Lung (tissue), 12 donors: ENCODE results near the gene LTBP1. TPM values are rescaled to one million over a fixed set of nuclear protein-coding genes. Genes with fewer than 3 reads are reported as not detected.

Experiments used
- ATAC-seq: fragments of 200-7000 bp; cut with Tn5 transposase; one replicate; pipeline ENCODE4 v1.9.1; 2020; ENCODE audit warnings: moderate number of reproducible peaks; ENCODE audit not compliant: insufficient read depth, low FRiP score
- DNase-seq, 3 donors: peaks; one replicate each; pipeline ENCODE4 v3.0.0-alpha.2; 2013 to 2017
- H3K27ac ChIP-seq, 2 donors: one replicate each; pipeline ENCODE4 v1.5.1; 2013; ENCODE audit warnings: mild to moderate bottlenecking in 2 of 2, moderate library complexity in 2 of 2, control low read depth in 1 of 2, inconsistent platforms in 1 of 2, low read depth in 1 of 2, low read length in 1 of 2
- H3K27me3 ChIP-seq, 3 donors: one replicate each; pipeline ENCODE4 v1.5.1; 2013; ENCODE audit warnings: low read length in 2 of 3; ENCODE audit not compliant: control insufficient read depth in 3 of 3, insufficient read depth in 3 of 3
- H3K36me3 ChIP-seq, 4 donors: one replicate each; pipeline ENCODE4 v1.5.1; 2013; ENCODE audit warnings: low read length in 4 of 4, mild to moderate bottlenecking in 1 of 4, moderate library complexity in 1 of 4; ENCODE audit not compliant: control insufficient read depth in 4 of 4, insufficient read depth in 4 of 4
- H3K4me1 ChIP-seq, 5 donors: one replicate each; pipeline ENCODE4 v1.5.1; 2013; ENCODE audit warnings: low read length in 5 of 5, mild to moderate bottlenecking in 2 of 5, moderate library complexity in 1 of 5; ENCODE audit not compliant: control insufficient read depth in 5 of 5, insufficient read depth in 5 of 5
- H3K4me3 ChIP-seq: one replicate; pipeline ENCODE4 v1.5.1; 2013; ENCODE audit warnings: mild to moderate bottlenecking, control low read depth, moderate library complexity
- H3K9ac ChIP-seq, 2 donors: one replicate each; pipeline ENCODE4 v1.5.1; 2013; ENCODE audit warnings: low read length in 2 of 2, control low read depth in 1 of 2; ENCODE audit not compliant: insufficient read depth in 1 of 2
- H3K9me3 ChIP-seq, 4 donors: one replicate each; pipeline ENCODE4 v1.5.1; 2013; ENCODE audit warnings: low read length in 3 of 4, mild to moderate bottlenecking in 1 of 4, moderate library complexity in 1 of 4; ENCODE audit not compliant: control insufficient read depth in 4 of 4, insufficient read depth in 3 of 4
- WGBS, 2 donors: extraction: QIAGEN DNeasy Blood & Tissue Kit; methylation state at CpG; one replicate each; pipeline ENCODE4 v1.1.7; 2013; 5-methylcytosine and 5-hydroxymethylcytosine counted together
- polyA plus RNA-seq, 2 donors: library from polyadenylated mRNA; stranded (reverse); fragments of 200-250 nt; gene quantifications; one replicate each; pipeline ENCODE4 v1.2.1, GENCODE V29; 2013
- total RNA-seq, 2 donors: library from RNA; depleted of rRNA in 1 of 2; stranded (reverse); fragments of >200 nt in 1 of 2; gene quantifications; one replicate each; pipeline ENCODE4 v1.2.1, GENCODE V29; 2014 to 2021
- TF ChIP-seq, protein P1 (sequence below): IDR thresholded peaks from 2 replicates; pipeline ENCODE4 v1.5.1; 2012; ENCODE audit warnings: mild to moderate bottlenecking; ENCODE audit errors: control extremely low read depth, extremely low read depth
- donor health status: control.
- donor health status: control.
- donor health status: Bipolar disorder and iron deficiency.
- donor health status: healthy.
- donor health status: DM: yes; HTN: yes; CAD: no.

The LTBP1 gene
- total and polyA plus RNA-seq, 4 donors: 8.8 to 57.4 (median 28.6) TPM

DNA sequence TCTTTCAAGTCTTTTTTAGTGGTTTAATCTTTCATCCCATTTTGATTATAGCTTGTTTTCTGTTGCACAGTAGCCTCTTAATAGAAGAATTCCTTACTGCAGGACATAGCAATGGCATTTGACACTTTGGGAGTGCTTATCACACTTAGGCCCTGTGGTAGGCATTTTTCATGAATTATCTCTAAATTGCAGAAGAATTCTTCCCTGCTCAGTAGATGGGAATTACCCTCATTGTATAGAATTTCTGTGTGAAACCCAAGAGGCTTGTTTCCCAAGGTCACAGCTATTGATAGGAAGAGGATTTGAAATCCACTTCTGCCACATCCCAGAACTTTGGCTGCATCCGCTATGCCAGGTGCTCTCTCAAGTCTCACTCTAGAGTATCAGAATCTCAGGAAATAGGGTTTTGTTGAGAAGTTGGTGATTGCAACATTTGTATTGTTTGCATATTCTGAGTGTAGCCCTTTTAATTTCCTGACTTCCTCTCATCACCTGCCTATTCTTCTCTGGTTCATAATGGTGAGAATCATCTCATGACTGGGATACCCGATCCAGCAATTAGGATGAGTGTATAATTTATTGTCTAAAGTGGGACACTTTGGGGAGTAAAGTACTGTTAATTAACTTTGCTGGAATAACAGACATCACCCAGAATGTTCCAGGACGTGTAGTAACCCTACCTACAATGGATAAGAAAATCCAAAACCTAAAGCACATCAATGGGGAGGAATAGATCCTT, 274.5 kb downstream of the LTBP1 start:
- H3K36me3 ChIP-seq: peaks cover 0 to 4% (median under 1%) of the 10 kb centered on the region in 4 donors
- TF ChIP-seq, protein P1, sequence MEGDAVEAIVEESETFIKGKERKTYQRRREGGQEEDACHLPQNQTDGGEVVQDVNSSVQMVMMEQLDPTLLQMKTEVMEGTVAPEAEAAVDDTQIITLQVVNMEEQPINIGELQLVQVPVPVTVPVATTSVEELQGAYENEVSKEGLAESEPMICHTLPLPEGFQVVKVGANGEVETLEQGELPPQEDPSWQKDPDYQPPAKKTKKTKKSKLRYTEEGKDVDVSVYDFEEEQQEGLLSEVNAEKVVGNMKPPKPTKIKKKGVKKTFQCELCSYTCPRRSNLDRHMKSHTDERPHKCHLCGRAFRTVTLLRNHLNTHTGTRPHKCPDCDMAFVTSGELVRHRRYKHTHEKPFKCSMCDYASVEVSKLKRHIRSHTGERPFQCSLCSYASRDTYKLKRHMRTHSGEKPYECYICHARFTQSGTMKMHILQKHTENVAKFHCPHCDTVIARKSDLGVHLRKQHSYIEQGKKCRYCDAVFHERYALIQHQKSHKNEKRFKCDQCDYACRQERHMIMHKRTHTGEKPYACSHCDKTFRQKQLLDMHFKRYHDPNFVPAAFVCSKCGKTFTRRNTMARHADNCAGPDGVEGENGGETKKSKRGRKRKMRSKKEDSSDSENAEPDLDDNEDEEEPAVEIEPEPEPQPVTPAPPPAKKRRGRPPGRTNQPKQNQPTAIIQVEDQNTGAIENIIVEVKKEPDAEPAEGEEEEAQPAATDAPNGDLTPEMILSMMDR: no peak
- no peaks in the 10 kb centered on the region for H3K27me3 ChIP-seq
- no peaks in the 10 kb centered on the region for H3K9me3 ChIP-seq
- no peak for ATAC-seq
- no peak overlapping the region for H3K9ac ChIP-seq
- peaks cover 4 to 35% (median 10%) of the 10 kb centered on the region in 5 donors for H3K4me1 ChIP-seq
- no peak overlapping the region for H3K4me3 ChIP-seq
- no peak for DNase-seq
- WGBS, 2 donors: 88 to 90% methylated on average over 3 of the region's 3 CpGs
- no peak overlapping the region for H3K27ac ChIP-seq

GRCh38 chr2:33222309-33222708, 275.6 kb downstream of the LTBP1 start:
- 90 to 93% methylated on average over 1 of the region's 1 CpG for WGBS, 2 donors

DNA sequence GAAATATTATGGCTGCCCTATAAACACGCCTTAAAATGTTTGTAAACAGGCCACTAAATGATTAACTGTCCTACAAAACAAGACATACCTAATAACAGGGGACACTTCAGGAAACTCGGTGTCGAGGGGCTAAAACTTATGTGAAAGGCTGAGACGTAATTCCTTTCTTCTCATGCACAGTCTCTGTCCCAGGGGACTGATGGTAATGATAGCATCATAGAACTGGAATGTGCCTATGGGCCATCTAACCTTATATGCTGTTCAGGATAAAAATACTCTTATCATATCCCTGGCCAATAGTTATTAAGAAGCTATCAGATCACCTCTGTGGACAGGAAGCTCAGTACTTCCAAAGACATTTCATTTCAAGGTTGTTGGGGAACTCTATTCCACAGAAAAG, 277.1 kb downstream of the LTBP1 start:
- no peak overlapping the region for H3K9ac ChIP-seq
- ATAC-seq: no peak
- peaks cover 0 to 4% (median under 1%) of the 10 kb centered on the region in 4 donors for H3K36me3 ChIP-seq
- peaks cover 0 to 21% (median 10%) of the 10 kb centered on the region in 5 donors for H3K4me1 ChIP-seq
- no peaks in the 10 kb centered on the region for H3K9me3 ChIP-seq
- TF ChIP-seq, protein P1: no peak
- no peak overlapping the region for H3K27ac ChIP-seq
- 93 to 97% methylated on average over 4 of the region's 4 CpGs for WGBS, 2 donors
- no peak overlapping the region for H3K4me3 ChIP-seq
- H3K27me3 ChIP-seq: no peaks in the 10 kb centered on the region
- DNase-seq: no peak

More at GRCh38 chr2:33222309-33222708, 275.6 kb downstream of the LTBP1 start:
- DNase-seq (no peak), ATAC-seq (no peak)
- peaks cover 0 to 4% (median under 1%) of the 10 kb centered on the region in 4 donors for H3K36me3 ChIP-seq
- H3K9me3 ChIP-seq: no peaks in the 10 kb centered on the region
- peaks cover 0 to 25% (median 10%) of the 10 kb centered on the region in 5 donors for H3K4me1 ChIP-seq
- TF ChIP-seq, protein P1: no peak
- H3K27me3 ChIP-seq: no peaks in the 10 kb centered on the region
- H3K4me3 ChIP-seq: no peak overlapping the region
- no peak overlapping the region for H3K9ac ChIP-seq
- H3K27ac ChIP-seq: no peak overlapping the region
